ENCODE results near the gene IL12RB2.

Gene IL12RB2

DNA sequence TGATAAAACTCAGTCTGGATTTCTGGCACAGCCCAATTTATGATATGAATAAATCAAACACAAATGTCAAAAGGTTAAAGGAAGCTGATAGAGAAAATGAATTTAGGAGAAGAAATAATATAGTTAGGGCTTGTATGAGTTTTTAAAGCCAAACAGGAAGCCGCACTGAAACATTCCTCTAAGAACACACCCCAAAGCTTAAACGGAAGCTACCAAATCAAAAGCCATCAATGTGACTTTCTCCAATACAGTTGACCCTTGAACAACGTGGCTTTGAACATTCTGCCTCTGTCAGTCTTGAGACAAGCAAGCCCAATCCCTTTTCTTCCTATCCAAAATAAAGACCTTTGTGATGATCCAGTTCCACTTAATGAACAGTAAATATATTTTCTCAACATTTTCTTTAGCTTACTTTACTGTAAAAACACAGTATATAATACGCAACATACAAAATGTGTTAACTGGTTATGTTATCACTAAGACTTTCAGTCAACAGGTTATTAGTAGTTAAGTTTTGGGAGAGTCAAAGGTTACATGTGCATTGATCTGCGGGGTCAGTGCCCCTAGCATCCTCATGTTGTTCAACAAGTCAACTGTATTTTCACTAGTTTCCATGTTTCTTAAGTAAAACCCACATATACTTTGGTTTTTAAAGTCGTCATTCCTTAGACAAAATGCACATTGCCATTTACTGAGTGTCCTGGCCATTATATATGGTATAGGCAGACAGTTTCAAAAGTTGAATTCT is 111.3 kb downstream of the IL12RB2 start:
- H3K27ac ChIP-seq (ENCODE audit: low read depth, low read length), result no peak overlapping the region
- peaks cover 100% of the 10 kb centered on the region for H3K36me3 ChIP-seq (ENCODE audit: insufficient read depth, low read length)
- H3K27me3 ChIP-seq (ENCODE audit: insufficient read depth, low read length), result no peaks in the 10 kb centered on the region
- H3K9me3 ChIP-seq (ENCODE audit: insufficient read depth, low read depth, low read length), result no peaks in the 10 kb centered on the region
- no peak overlapping the region for H3K9ac ChIP-seq (ENCODE audit: low read depth, low read length)
- no peak overlapping the region for H3K4me3 ChIP-seq (ENCODE audit: low read length)
- 91% methylated on average over 6 of the region's 6 CpGs for WGBS
- H3K4me1 ChIP-seq (ENCODE audit: insufficient read depth, low read length), result no peaks in the 10 kb centered on the region

GRCh38 chr1:67420835-67421492 is 113.3 kb downstream of the IL12RB2 start:
- H3K27ac ChIP-seq (ENCODE audit: low read depth, low read length), result no peak overlapping the region
- peaks cover 100% of the 10 kb centered on the region for H3K36me3 ChIP-seq (ENCODE audit: insufficient read depth, low read length)
- H3K4me1 ChIP-seq (ENCODE audit: insufficient read depth, low read length), result peaks cover 6% of the 10 kb centered on the region; the same call in 1 of the 2 replicates

GRCh38 chr1:67427465-67427864 is 119.8 kb downstream of the IL12RB2 start:
- peak overlapping the region; percentile 100 for H3K4me3 ChIP-seq (ENCODE audit: low read length)
- WGBS, result 12% methylated on average over 2 of the region's 2 CpGs

More at GRCh38 chr1:67420835-67421492, 113.3 kb downstream of the IL12RB2 start:
- H3K27me3 ChIP-seq (ENCODE audit: insufficient read depth, low read length), result no peaks in the 10 kb centered on the region
- H3K9me3 ChIP-seq (ENCODE audit: insufficient read depth, low read depth, low read length), result no peaks in the 10 kb centered on the region
- no peak overlapping the region for H3K4me3 ChIP-seq (ENCODE audit: low read length)
- H3K9ac ChIP-seq (ENCODE audit: low read depth, low read length), result no peak overlapping the region

DNA sequence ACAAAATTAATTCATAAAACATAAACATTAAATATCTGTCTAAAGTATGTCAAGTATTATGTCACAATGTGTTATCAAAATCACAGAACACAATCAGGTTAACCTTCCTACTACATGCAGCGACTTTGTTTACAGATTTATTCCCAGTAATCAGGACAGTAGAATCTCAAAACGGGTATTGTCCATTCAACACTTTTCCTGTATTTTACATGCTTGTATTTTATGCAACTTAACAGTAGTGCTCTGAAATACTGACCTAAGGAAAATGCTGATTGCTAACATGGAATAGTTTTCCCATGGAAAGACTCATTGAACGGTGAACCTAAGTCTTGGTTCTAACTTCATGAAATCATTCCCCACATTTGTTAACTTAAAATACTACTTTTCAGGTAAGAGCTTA is 120.3 kb downstream of the IL12RB2 start:
- peak overlapping the region; percentile 99 for H3K9ac ChIP-seq (ENCODE audit: low read depth, low read length)
- H3K27ac ChIP-seq (ENCODE audit: low read depth, low read length), result no peak overlapping the region
- WGBS, result 2% methylated on average over 3 of the region's 3 CpGs
- H3K4me3 ChIP-seq (ENCODE audit: low read length), result peak overlapping the region; percentile 100
- no peaks in the 10 kb centered on the region for H3K9me3 ChIP-seq (ENCODE audit: insufficient read depth, low read depth, low read length)
- H3K27me3 ChIP-seq (ENCODE audit: insufficient read depth, low read length), result no peaks in the 10 kb centered on the region
- peaks cover 65% of the 10 kb centered on the region for H3K36me3 ChIP-seq (ENCODE audit: insufficient read depth, low read length)
- peaks cover 38% of the 10 kb centered on the region for H3K4me1 ChIP-seq (ENCODE audit: insufficient read depth, low read length)

More at GRCh38 chr1:67427465-67427864, 119.8 kb downstream of the IL12RB2 start:
- Histone ChIP-seq H3K4me1 (ENCODE audit: insufficient read depth, low read length) (peaks cover 36% of the 10 kb centered on the region), H3K27ac (ENCODE audit: low read depth, low read length) (no peak overlapping the region), H3K9me3 (ENCODE audit: insufficient read depth, low read depth, low read length) (no peaks in the 10 kb centered on the region), H3K27me3 (ENCODE audit: insufficient read depth, low read length) (no peaks in the 10 kb centered on the region), H3K36me3 (ENCODE audit: insufficient read depth, low read length) (peaks cover 70% of the 10 kb centered on the region), H3K9ac (ENCODE audit: low read depth, low read length) (peak overlapping the region; percentile 99)

DNA sequence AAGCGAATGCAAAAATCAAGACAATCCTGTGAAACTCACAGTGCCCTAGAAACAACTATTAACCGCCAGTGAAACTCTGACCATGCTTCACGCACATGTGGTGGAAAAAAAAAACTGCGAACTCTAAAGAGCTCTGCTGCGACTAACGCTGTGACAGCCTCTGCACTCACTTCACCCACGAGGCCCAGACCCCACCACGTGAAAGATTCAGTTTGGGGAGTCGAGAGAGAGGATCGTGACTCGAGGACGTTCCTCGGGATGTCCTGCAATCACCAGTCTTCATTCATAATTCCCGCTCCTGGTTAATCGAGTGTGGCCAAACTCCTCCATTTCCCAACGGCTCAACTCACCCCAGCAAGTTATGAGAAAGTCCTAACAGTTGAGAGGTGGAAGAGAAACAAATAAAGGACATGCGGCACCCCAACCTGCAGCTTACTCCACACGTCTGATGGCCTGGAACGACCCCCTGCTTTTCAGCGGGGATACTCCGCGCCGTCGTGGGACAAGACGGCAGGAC is 121.4 kb downstream of the IL12RB2 start:
- Histone ChIP-seq H3K27ac (ENCODE audit: low read depth, low read length) (peak overlapping the region; percentile 74), H3K4me1 (ENCODE audit: insufficient read depth, low read length) (peaks cover 38% of the 10 kb centered on the region), H3K4me3 (ENCODE audit: low read length) (peak overlapping the region; percentile 100), H3K9me3 (ENCODE audit: insufficient read depth, low read depth, low read length) (no peaks in the 10 kb centered on the region), H3K9ac (ENCODE audit: low read depth, low read length) (peak overlapping the region; percentile 99), H3K27me3 (ENCODE audit: insufficient read depth, low read length) (no peaks in the 10 kb centered on the region), H3K36me3 (ENCODE audit: insufficient read depth, low read length) (peaks cover 54% of the 10 kb centered on the region)
- under 1% methylated on average over 24 of the region's 25 CpGs for WGBS

- peak overlapping the region; percentile 74 for H3K27ac ChIP-seq (ENCODE audit: low read depth, low read length)
- peaks cover 38% of the 10 kb centered on the region for H3K4me1 ChIP-seq (ENCODE audit: insufficient read depth, low read length)
- H3K4me3 ChIP-seq (ENCODE audit: low read length), result peak overlapping the region; percentile 100
- under 1% methylated on average over 69 of the region's 69 CpGs for WGBS
- H3K9me3 ChIP-seq (ENCODE audit: insufficient read depth, low read depth, low read length), result no peaks in the 10 kb centered on the region
- H3K36me3 ChIP-seq (ENCODE audit: insufficient read depth, low read length), result peaks cover 47% of the 10 kb centered on the region
- peak overlapping the region; percentile 99 for H3K9ac ChIP-seq (ENCODE audit: low read depth, low read length)
- no peaks in the 10 kb centered on the region for H3K27me3 ChIP-seq (ENCODE audit: insufficient read depth, low read length)
These were observed 122.1 kb downstream of the IL12RB2 start for GRCh38 chr1:67429528-67430357.

- Histone ChIP-seq H3K4me3 (ENCODE audit: low read length) (peak within 1 kb of the TSS; percentile 100), H3K4me1 (ENCODE audit: insufficient read depth, low read length) (peaks cover 36% of the 10 kb centered on the region)
- under 1% methylated on average over 62 of the region's 62 CpGs for WGBS
These were observed 122.9 kb downstream of the IL12RB2 start, which contains the start of gene SERBP1 for GRCh38 chr1:67430358-67431155. Gene SERBP1 (minus strand): TSS chr1:67430402. CDS start chr1:67430300, 102 bp downstream.

DNA sequence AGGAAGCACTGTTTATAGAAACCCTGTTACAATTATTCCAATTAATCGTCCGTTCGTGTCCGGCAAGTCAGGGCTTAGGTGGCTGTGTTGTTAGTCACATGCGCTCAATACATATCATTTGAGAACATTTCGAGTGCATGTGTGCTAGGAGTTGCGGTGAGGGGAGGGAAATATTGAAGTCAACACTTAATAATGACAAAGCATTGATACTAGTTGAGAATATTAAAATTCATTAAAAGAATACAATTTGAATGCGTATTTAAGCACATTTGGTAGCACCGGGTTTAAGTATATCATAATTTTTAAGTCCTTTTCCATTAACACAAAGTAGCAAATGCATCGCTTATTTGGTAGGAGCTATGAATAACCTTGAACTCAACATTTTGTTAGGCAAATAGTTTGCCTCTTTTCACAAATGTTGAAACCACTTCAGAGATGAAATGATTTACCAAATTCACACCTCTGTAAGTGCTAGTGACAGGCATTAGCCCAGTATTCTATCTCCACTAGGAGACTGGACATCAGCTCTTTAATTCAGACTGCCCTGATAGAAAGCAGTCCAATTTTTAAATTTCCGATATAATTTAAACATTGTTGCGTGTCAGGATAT is 123.6 kb downstream of the IL12RB2 start:
- H3K27me3 ChIP-seq (ENCODE audit: insufficient read depth, low read length), result no peaks in the 10 kb centered on the region
- H3K27ac ChIP-seq (ENCODE audit: low read depth, low read length), result peak overlapping the region; percentile 78; the same call in 1 of the 2 replicates
- H3K4me1 ChIP-seq (ENCODE audit: insufficient read depth, low read length), result peaks cover 29% of the 10 kb centered on the region
- no peaks in the 10 kb centered on the region for H3K9me3 ChIP-seq (ENCODE audit: insufficient read depth, low read depth, low read length)
- H3K36me3 ChIP-seq (ENCODE audit: insufficient read depth, low read length), result peaks cover 32% of the 10 kb centered on the region
- WGBS, result 27% methylated on average over 10 of the region's 12 CpGs
- H3K4me3 ChIP-seq (ENCODE audit: low read length), result peak overlapping the region; percentile 100
- H3K9ac ChIP-seq (ENCODE audit: low read depth, low read length), result peak overlapping the region; percentile 87

More at GRCh38 chr1:67430358-67431155, 122.9 kb downstream of the IL12RB2 start, which contains the start of gene SERBP1:
- peaks cover 39% of the 10 kb centered on the region for H3K36me3 ChIP-seq (ENCODE audit: insufficient read depth, low read length)
- no peaks in the 10 kb centered on the region for H3K27me3 ChIP-seq (ENCODE audit: insufficient read depth, low read length)
- H3K9ac ChIP-seq (ENCODE audit: low read depth, low read length), result peak within 1 kb of the TSS; percentile 99
- peak within 1 kb of the TSS; percentile 78 for H3K27ac ChIP-seq (ENCODE audit: low read depth, low read length)
- no peaks in the 10 kb centered on the region for H3K9me3 ChIP-seq (ENCODE audit: insufficient read depth, low read depth, low read length)

DNA sequence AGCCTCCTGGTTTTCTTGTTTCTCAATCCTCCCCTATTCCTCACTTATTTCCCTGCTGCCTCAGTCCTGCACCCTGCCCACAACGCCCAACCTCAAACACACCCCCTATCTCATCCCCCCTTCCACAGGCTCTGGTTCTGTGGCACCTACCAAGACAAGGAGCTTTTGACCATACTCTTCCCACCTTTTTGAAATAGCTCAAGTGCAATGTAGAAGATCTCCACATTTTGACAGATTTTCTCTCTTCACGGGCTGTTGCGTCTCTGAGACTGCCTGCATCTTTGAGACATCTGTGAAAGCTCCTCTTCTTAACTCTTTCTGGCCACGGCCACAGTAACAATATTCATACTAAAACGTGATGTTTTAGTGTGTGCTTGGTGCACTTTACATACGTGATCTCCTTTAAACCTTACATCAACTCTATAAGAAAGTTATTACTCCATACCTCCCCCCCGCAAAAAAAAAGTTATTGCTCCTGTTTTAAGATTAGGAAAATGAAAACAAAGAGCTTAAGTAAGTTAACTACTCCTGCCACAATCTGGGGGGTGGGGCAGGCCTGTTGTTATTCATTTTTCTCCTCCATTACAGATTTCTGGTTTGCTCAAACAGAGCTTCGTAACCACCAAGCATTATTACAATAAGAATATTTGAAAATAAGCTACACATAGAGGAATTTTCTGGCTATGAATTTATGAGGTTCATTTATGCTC is 124.4 kb downstream of the IL12RB2 start:
- peaks cover 21% of the 10 kb centered on the region for H3K4me1 ChIP-seq (ENCODE audit: insufficient read depth, low read length)
- WGBS, result 34% methylated on average over 6 of the region's 8 CpGs
- peaks cover 24% of the 10 kb centered on the region for H3K36me3 ChIP-seq (ENCODE audit: insufficient read depth, low read length)
- H3K9ac ChIP-seq (ENCODE audit: low read depth, low read length), result no peak overlapping the region
- no peaks in the 10 kb centered on the region for H3K9me3 ChIP-seq (ENCODE audit: insufficient read depth, low read depth, low read length)
- H3K4me3 ChIP-seq (ENCODE audit: low read length), result peak overlapping the region; percentile 100
- no peak overlapping the region; the same call in 1 of the 2 replicates for H3K27ac ChIP-seq (ENCODE audit: low read depth, low read length)
- H3K27me3 ChIP-seq (ENCODE audit: insufficient read depth, low read length), result no peaks in the 10 kb centered on the region
